Measurements from ENCODE around the gene ZNF234.
A peak's percentile ranks its signal among the peaks of the same experiment; 100 is the strongest.
"Not testable (repeated sequence)": the region's sequence is repeated elsewhere in the genome, so short reads cannot be mapped to it uniquely, and the experiment has no call there.

ZNF234 gene

DNA sequence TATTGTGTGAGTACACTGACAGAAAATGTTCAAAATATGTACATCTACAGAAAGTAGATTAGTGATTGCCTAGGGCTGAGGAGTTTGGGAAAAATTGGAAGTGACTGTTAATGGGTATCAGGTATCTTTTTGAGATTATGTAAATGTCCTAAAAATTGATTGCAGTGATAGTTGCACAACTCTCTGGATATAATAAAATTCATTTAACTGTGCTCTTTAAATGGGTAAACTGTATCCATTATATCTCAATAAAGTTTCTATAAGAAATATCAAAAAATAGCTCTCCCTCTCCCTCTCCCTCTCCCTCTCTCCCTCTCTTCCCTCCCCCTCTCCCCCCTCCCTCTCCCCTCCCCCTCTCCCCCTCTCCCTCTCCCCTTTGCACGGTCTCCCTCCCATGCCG is 61.6 kb downstream of the ZNF234 start:
- Mint-ChIP-seq H3K4me1 (ENCODE audit: low read depth in 2 of 2) (peaks cover 8 to 9% of the 10 kb centered on the region in 2 donors), H3K9me3 (peaks cover 6 to 14% of the 10 kb centered on the region in 2 donors), H3K36me3 (ENCODE audit: insufficient read depth) (no peaks in the 10 kb centered on the region), H3K4me3 (no peak overlapping the region), H3K27ac (no peak overlapping the region), H3K27me3 (peaks cover 14 to 20% of the 10 kb centered on the region in 2 donors)
- no peak for DNase-seq
- ATAC-seq (replicated peaks) = no peak

DNA sequence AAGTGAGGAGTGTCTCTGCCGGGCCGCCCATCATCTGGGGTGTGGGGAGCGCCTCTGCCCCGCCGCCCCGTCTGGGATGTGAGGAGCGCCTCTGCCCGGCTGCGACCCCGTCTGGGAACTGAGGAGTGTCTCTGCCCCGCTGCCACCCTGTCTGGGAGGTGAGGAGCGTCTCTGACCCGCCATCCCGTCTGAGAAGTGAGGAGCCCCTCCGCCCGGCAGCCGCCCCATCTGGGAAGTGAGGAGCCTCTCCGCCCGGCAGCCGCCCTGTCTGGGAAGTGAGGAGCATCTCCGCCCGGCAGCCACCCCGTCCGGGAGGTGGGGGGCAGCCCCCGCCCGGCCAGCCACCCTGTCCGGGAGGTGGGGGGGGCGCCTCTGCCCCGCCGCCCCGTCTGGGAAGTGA is 62.5 kb downstream of the ZNF234 start:
- H3K4me3 Mint-ChIP-seq; H3K27ac Mint-ChIP-seq; ATAC-seq (replicated peaks); DNase-seq; H3K4me1 Mint-ChIP-seq (ENCODE audit: low read depth in 2 of 2); H3K36me3 Mint-ChIP-seq (ENCODE audit: insufficient read depth): not testable (repeated sequence)
- H3K9me3 Mint-ChIP-seq = peaks cover 6 to 14% of the 10 kb centered on the region in 2 donors
- peaks cover 14 to 20% of the 10 kb centered on the region in 2 donors for H3K27me3 Mint-ChIP-seq

DNA sequence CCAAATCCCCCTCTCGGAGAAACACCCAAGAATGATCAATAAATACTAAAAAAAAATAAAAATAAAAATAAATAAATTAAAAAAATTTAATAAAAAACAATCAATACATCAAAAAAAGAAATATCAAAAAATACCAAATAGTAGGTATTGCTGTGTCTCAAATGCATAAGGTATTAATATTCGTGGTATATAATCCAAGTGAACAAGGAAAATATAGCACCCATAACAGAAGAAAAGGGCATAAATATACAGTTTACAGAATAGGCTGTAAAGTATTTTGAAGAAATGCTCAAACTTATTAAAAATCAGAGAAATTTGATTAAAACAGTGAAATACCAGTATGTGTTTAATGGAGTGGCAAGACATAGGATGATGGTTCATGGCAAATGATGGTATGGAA is 63.4 kb downstream of the ZNF234 start:
- no peak overlapping the region for H3K4me3 Mint-ChIP-seq
- peaks cover 14 to 20% of the 10 kb centered on the region in 2 donors for H3K27me3 Mint-ChIP-seq
- DNase-seq (no peak), ATAC-seq (replicated peaks) (no peak)
- peaks cover 8 to 9% of the 10 kb centered on the region in 2 donors for H3K4me1 Mint-ChIP-seq (ENCODE audit: low read depth in 2 of 2)
- peaks cover 6 to 14% of the 10 kb centered on the region in 2 donors for H3K9me3 Mint-ChIP-seq
- H3K36me3 Mint-ChIP-seq (ENCODE audit: insufficient read depth) = no peaks in the 10 kb centered on the region
- H3K27ac Mint-ChIP-seq = no peak overlapping the region

DNA sequence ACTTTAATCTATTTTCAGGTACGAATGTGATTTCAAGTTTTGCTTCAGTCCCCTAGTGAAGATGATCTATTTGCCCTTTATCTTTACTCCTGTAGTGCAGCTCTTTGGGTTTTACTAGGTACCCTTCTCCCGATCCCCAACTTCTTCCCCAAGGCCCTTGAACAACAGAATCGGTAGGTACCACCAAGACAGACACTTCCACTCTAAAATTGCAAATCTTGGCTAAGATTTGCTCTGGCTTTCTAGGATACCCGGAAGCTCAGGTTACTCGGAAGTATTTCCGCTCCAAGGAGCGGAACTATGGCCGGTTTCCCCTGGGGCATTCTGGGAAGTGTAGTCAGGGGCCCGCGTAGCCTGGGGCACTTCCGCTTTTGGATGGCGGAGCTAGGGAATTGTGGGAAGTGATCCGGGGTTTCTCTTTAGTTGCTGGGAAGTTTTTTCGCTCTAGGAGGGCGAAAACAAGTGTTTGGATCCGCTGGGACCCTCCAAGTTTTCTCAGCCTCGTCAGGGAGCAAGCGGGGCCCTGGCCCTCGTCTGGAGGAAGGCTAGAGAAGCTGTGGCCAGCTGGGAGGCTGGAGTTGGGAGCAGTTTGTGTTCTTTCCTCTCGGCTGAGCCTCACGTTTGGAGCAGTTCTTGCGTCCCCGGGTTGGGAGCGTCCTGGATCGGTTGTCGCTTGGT is 65.9 kb downstream of the ZNF234 start:
- Mint-ChIP-seq H3K4me3 (peak overlapping the region; percentile 89 to 91), H3K27ac (peak overlapping the region; percentile 96), H3K36me3 (ENCODE audit: insufficient read depth) (no peaks in the 10 kb centered on the region), H3K4me1 (ENCODE audit: low read depth in 2 of 2) (peaks cover 8 to 9% of the 10 kb centered on the region in 2 donors), H3K9me3 (peaks cover 6 to 14% of the 10 kb centered on the region in 2 donors), H3K27me3 (peaks cover 9 to 15% of the 10 kb centered on the region in 2 donors)
- ATAC-seq (replicated peaks) (peak; percentile 94), DNase-seq (peak; percentile 61 to 69 (median 67))

Data from effector memory CD8-positive, alpha-beta T cell (primary cell).